Glomerular endothelial cell (primary cell): ENCODE results near the gene RCE1. TPM values are rescaled to one million over a fixed set of nuclear protein-coding genes. Genes with fewer than 3 reads are reported as not detected.
"Not testable (repeated sequence)": the region's sequence is repeated elsewhere in the genome, so short reads cannot be mapped to it uniquely, and the experiment has no call there.

ENCODE experiments used
- DNase-seq: peaks from one replicate; pipeline ENCODE4 v3.0.0-alpha.2; 2011; ENCODE audit warnings: low read depth, low spot score; ENCODE audit errors: extremely low read depth
- total RNA-seq: library from RNA; depleted of rRNA; stranded (reverse); fragments of >200 nt; gene quantifications from 2 replicates; pipeline ENCODE4 v1.2.3, GENCODE V29; 2015

Gene RCE1, protein sequence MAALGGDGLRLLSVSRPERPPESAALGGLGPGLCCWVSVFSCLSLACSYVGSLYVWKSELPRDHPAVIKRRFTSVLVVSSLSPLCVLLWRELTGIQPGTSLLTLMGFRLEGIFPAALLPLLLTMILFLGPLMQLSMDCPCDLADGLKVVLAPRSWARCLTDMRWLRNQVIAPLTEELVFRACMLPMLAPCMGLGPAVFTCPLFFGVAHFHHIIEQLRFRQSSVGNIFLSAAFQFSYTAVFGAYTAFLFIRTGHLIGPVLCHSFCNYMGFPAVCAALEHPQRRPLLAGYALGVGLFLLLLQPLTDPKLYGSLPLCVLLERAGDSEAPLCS
- 17.8 and 32.7 TPM in 2 replicates for total RNA-seq

DNA sequence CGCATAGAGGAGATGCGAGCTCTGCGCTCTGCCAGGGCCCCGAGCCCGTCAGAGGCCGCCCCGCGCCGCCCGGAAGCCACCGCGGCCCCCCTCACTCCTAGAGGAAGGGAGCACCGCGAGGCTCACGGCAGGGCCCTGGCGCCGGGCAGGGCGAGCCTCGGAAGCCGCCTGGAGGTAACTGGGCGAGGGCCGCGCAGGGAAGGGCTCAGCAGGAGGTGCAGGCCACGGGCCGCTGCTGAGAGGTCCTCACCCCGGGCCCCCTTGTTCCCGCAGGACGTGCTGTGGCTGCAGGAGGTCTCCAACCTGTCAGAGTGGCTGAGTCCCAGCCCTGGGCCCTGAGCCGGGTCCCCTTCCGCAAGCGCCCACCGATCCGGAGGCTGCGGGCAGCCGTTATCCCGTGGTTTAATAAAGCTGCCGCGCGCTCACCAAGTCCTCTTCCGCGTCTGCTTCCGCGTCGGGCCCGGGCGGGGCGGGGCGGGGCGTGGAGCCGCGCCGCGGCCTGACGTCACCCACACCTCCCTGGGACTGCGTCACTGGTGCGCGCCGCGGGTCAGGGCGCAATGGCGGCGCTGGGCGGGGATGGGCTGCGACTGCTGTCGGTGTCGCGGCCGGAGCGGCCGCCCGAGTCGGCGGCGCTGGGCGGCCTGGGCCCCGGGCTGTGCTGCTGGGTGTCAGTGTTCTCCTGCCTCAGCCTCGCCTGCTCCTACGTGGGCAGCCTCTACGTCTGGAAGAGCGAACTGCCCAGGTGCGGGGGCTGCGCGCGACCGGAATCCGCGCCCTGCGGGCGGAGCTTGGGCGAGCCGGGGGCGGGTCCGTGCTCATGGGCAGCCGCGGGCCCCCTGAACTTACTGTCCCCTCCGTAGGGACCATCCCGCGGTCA, at the start of gene RCE1:
TSS of gene RCE1 (plus strand) at position 546 of the 880 bp plus-strand sequence. CDS start at position 561, 15 bp downstream.
- DNase-seq, result no peak

DNA sequence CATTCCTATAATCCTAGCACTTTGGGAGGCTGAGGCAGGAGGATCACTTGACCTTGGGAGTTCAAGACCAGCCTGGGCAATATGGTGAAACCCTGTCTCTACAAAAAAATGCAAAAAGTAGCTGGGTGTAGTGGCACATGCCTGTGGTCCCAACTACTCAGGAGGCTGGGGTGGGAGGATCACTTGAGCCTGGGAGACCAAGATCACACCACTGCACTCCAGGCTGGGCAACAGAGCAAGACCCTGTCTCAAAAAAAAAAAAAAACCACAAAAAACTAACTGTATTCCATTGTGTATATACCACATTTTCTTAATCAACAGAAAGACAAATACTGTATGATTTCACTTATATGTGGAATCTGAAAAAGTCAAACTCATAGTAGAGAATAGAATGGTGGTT, 43.4 kb upstream of the RCE1 start:
- DNase-seq, result not testable (repeated sequence)

DNA sequence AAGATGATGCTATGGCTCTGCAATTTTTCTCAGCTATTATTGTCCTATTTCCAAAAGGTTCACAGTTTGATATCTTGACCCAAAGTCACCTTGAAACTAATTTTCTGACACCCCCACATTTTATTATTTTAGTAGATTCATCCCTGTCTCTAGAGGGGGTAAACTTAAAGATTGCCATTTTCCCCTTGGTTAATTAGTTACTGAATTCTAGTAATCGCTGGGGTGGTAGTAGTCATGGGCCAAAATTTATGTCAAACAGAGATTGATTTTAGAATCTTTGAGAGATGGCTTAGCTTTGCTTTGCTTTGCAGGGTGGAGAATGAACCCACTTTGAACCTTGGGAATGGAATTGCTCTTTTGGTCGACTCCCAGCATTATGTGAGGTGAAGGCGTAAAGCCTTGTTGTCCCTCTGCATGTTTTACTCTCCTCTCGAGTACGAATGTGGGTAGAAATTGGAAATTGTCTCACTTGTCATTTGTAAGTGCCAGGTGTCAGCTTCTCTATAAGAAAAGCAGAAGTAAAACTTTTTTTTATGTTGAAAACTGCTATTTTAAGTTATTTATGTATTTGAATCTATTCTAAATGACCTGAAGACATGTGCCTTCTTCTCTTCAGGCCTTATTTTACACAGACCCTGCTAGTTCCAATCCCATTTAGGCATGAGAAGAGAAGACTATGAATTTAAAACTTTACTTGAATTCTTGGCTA, 42.4 kb upstream of the RCE1 start:
- no peak for DNase-seq

DNA sequence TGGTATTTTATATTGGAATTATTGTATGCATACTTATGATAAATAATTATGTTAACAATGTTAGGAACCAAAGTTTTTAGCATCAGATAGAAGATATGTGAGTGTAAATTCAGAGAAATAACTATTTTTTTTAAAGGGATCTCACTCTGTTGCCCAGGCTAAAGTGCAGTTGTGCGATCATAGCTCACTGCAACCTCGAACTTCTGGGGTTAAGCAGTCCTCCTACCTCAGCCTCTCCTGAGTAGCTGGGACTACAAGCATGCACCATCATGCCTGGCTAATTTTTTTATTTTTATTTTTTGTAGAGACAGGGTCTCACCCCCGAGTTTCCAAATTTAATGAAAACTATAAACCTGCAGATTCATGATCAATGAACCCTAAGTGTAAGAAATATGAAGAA, 33.6 kb upstream of the RCE1 start:
- no peak for DNase-seq

DNA sequence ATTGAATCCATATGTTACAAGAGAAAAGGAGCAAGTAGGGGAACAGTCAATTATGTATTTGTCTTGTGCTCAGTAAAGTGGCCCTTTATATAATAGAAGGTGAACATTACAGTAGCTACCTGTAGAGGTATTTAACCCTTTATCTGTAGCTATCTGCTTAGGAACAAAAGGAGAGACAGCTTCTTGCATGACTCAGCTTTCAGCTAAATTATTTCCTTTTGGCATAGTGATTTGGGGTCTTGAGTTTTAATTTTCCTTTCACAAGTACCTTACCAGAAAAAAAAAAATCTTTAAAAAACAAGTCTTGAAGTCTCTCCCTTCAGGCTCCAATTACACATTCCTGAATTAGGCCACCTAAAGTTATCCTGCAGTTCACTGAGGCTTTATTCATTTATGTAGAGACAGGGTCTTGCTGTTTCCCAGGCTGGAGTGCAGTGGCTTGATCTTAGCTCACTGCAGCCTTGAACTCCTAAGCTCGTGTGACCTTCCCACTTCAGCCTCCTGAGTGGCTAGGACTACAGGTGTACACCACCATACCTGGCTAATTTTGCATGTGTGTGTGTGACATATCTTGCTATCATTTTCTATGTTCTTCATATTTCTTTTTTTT, 32.6 kb upstream of the RCE1 start:
- DNase-seq, result no peak

DNA sequence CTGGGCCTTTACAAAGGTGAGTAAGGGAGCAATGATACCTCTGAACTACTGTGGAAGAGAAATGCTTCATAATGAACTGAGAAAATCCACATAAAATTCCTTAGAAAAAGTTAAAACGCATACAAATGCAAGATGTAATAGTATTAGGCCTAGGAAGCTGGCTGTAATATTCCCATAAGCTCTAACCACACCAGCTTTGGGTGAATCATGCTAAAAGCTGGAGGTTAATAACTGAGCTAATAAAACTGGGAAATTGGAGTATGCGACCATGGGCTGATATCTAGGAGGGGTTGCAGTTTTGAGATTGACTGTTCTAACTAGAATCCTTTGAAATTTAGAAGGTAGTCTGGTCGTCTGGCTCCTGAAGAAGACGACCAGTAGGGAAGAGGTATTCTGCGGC, 28.6 kb upstream of the RCE1 start:
- DNase-seq, result no peak

DNA sequence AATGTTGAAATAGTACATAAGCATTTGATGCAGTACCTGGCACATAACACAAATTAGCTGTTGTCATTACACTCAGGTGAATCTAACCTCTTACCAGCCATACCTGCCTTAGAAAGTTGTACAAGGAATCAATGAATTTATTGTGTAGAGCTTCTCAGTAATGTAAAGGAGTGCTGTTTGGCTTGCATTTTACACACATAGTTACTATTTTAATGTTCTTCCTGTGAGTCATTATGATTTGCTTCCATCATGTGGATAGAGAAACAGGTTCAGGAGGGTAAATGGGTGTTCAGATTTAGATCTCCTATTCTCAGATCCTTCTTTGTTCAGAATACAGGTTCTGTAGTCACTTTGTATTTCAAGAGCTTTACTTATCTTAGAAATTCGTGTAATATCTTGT, 27.6 kb upstream of the RCE1 start:
- no peak for DNase-seq

DNA sequence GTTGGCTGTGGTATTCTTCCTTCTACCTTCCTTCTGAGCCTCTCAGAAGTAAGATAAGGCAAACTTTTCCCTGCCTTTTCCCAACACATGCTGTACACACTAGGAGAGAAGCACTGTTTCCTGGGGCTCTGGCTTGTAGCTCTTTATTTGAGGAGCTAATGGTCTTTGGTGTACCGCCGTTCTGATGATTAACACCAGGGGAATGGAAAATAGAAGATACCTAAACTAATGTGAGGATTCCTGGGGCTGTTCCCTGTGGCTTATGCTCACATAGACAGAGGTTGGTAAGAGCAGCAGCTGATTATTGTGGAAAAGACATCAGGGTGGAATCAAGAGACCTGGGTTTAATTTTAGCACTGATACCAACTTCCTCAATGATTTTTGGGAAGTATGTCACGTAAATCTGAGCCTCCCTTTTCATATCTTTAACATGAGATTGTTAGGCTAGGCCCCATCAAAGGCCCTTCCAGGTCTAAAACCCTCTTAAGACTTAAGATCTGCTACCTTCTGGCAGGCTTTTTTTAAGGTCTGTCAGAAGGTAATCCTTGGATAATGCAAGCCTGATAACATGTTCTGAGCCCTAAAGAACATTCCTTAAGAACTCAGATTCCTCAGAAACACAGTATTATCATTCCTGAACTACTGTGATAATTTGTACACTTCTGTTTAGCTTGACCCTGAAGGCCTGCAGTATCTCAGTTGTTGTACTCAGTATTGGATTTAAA, 24.8 kb upstream of the RCE1 start:
- no peak for DNase-seq

DNA sequence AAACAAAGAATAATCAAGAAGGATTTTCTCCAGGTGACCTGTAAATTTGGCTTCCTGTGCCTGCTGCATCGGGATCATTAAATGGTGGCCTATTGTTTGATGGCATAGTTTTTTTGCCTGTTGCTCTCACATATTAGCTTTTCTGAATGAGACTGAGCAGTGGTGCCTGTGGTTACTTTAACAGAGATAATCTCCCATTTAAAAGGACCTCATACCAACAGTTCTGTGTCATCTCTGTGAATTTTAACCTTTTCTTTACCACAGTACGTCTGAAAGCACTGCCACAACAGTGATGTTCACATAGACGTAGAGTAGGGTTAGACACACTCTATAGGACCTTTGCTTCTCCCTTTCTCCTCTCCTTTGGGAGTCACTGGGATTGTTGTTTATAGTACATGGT, 22.9 kb upstream of the RCE1 start:
- no peak for DNase-seq

DNA sequence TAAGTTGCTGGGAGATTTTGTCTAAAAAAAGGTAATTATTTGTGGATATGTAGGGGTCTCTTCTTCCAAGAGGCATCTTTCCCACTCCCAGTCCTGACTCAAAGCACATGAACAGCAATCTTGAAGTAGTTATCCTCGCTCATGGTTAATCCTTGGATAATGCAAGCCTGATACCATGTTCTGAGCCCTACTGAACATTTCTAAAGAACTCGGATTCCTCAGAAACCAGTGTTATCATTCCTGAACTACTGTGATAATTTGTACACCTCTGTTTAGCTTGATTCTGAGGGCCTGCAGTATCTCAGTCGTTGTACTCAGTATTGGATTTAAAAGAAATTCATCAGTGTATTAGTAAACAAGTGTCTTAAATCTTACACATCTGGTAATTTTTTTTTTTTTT, 22.3 kb upstream of the RCE1 start:
- no peak for DNase-seq

DNA sequence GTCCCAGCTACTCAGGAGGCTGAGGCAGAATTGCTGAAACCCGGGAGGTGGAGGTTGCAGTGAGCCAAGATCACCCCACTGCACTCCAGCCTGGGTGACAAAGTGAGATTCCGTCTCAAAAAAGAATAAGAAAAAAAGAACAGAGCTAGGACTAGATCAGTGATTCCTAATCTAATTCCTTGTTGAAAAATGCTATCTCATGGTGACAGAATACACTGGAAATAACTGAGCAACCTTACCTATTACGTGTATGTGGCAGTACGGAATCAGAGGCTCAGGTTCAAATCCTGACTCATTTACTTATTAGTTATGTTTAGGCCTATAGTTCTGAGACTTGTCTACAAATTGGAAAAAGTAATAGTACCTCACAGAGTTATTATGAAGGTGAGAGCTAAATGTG, 19.5 kb upstream of the RCE1 start:
- no peak for DNase-seq

DNA sequence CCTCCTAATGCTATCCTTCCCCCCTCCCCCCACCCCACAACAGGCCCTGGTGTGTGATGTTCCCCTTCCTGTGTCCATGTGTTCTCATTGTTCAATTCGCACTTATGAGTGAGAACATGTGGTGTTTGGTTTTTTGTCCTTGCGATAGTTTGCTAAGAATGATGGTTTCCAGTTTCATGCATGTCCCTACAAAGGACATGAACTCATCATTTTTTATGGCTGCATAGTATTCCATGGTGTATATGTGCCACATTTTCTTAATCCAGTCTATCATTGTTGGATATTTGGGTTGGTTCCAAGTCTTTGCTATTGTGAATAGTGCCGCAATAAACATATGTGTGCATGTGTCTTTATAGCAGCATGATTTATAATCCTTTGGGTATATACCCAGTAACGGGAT, 18.7 kb upstream of the RCE1 start:
- DNase-seq, result not testable (repeated sequence)

DNA sequence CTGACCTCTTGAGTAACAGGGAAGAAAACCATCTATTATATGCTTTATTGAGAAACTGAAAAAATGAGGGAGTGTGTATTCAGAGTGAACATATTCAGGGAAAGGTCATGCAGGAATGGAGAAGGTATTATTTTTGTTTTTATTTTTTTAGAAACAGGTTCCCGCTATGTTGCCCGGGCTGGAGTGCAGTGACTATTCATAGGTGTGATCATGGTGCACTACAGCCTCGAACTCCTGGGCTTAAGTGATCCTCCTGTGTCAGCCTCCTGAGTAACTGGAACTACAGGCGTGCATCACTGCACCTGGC, 8.7 kb upstream of the RCE1 start:
- no peak for DNase-seq

DNA sequence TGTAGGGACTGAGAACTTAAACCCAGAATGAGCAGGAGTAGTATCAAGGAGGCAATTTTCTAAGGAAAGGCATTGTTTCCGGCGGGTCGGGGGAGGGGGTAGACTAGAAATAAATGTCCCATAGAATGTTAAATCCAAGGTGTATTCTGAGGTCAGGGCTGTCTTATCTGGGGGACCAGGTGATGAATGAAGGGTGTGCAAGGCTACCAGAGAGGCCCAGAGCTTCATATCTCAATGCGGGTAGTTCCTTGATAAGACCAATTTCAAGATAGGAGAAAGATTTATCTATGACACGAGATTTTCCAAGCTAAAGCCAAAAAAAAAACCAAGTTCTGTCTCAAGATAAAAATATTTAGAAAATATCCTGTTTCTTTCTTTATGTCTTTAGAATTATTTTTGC, 8.3 kb upstream of the RCE1 start:
- no peak for DNase-seq

DNA sequence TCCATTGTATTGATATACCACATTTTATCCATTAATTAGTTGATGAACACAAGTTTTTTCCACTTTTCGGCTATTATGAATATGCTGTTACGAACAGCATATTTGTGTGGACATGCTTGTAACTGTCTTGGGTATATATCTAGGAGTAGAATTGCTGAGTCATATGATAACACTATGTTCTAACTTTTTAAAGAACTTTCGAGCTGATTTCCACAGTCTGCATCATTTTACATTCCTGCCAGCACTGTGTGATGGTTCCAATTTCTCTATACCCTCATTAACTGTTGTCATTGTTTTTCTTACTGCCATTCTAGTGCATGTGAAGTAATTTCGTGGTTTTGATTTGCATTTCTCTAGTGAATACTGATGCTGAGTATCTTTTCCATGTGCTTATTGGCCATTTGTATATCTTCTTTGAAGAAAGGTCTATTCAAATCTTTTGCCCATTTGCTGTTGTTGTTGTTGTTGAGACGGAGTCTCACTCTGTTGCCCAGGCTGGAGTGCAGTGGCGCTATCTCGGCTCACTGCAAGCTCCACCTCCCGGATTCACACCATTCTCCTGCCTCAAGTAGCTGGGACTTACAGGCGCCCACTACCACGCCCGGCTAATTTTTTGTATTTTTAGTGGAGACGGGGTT, 7.4 kb upstream of the RCE1 start:
- DNase-seq, result no peak

DNA sequence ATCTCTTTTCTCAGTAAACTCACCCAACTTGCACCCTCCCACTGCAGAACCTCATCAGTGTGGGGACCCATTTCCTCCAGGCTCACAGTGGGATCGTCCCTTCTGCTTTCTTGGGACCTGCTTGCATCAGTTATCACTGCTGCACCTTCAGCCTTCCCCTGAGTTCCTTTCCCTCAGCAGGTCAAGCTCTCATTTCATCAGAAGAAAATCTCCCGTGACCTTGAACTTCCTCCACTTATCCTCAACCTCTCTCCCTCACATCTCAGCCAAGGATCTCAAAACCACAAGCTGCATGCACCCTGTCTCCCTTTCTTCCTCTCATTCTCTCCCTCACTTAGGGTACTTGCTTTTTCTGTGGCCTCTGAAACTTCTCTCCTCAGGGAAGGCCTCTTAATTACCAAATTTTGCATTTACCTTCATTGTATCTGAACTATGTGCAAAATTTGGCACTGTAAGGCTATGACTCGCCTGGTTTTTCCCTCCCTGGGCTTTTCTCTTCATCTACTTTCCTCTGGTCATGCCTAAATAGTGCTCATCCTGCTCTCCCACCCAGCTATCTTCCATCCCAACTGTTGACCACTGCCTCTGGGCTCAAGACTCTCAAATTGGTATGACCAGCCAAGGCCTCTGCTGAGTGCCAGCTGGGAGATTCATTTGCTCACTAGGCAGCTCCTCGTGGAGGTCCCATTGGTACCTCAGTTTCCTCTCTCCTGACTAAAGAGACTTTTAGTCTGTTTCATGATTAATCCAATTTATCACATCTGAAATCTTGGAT, 2.7 kb upstream of the RCE1 start:
- no peak for DNase-seq

DNA sequence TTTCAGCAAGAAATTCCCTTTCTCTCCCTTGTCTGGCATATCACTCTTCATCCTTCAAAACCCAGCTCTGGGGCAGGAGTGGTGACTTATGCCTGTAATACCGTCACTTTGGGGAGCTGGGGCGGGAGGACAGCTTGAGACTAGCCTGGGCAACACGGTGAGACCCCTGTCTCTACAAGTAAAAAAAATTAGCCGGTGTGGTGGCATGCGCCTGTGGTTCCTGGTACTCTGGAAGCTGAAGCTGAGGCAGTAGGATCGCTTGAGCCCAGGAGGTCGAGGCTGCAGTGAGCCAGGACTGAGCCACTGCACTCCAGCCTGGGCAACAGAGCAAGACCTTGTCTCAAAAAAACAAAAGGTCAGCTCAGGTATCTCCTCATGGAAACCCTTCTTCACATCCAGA, 1.4 kb upstream of the RCE1 start:
- no peak for DNase-seq

DNA sequence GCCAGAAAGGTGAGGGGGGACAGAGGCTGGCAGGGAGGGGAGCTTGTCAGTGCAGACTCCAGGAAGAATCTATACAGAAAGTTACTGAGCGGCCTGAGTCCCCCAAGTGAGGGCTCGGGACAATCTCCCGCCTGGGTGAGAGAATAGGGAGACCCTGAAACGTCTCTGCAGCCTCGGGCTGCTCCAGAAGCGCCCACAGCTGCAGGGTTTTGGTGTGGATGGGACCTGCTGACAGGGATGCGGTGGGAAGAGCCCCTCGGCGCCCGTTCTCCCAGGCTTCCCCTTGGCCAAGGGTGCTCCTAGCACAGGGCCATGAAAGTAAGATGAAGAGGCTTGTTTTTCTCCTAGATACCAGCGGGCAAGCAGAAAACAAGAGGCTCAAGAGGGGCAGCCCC, 743 bp upstream of the RCE1 start:
- no peak for DNase-seq

DNA sequence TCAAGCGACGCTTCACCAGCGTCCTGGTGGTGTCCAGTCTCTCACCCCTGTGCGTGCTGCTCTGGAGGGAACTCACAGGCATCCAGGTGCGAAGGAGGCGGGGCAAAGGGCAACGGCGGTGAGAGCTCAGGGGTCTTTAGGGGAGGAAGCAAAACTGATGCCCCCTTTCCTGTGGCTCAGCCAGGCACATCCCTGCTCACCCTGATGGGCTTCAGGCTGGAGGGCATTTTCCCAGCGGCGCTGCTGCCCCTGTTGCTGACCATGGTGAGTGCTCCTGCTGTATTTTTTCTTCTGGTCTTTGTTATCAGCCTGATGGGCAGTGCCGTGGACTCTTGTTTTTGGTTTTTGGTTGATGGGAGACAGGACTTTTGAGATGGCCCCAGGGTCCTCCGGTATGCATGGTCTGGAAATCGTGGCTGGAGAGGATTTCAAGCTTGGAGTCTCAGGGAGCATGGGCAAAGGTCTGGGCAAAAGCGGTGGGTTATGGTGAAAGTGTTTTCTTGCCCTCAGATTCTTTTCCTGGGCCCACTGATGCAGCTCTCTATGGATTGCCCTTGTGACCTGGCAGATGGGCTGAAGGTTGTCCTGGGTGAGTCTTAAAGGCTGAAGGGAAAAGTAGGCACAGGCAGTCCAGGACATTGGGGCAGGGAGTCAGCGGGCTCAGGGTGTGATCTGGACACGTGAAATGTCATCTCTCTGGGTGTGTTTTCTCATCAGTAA, 695 bp downstream of the RCE1 start:
- DNase-seq, result no peak
